Transverse colon (tissue), 4 donors: ENCODE data around the gene VWA3B. TPM values are rescaled to one million over a fixed set of nuclear protein-coding genes. Genes with fewer than 3 reads are reported as not detected.
"Not testable (repeated sequence)": the region's sequence is repeated elsewhere in the genome, so short reads cannot be mapped to it uniquely, and the experiment has no call there.

Experiments
- DNase-seq: peaks from one replicate; pipeline ENCODE4 v3.0.0-alpha.2; 2019
- H3K27ac ChIP-seq, 4 donors: fragments of 200-600 bp; sonication (generic); 2 replicates each; pipeline ENCODE4 v1.5.1; 2016 to 2018; ENCODE audit warnings: inconsistent platforms in 4 of 4
- H3K27me3 ChIP-seq: fragments of 200-600 bp; sonication (generic); 2 replicates; pipeline ENCODE4 v1.5.1; 2017; ENCODE audit warnings: inconsistent platforms
- H3K36me3 ChIP-seq, 4 donors: fragments of 200-600 bp; sonication (generic); 2 replicates each; pipeline ENCODE4 v1.5.1; 2017 to 2019; ENCODE audit warnings: inconsistent platforms in 4 of 4
- H3K4me1 ChIP-seq, 4 donors: fragments of 200-600 bp; sonication (generic); 2 replicates each; pipeline ENCODE4 v1.5.1; 2017 to 2020; ENCODE audit warnings: inconsistent platforms in 4 of 4
- H3K4me3 ChIP-seq, 4 donors: fragments of 200-600 bp; sonication (generic); 1 replicate in 1 of 4; 2 replicates in 3 of 4; pipeline versions ENCODE4 v1.5.1 to v1.6.1; 2017 to 2019; ENCODE audit warnings: inconsistent platforms in 4 of 4
- H3K9me3 ChIP-seq, 2 donors: fragments of 200-600 bp; sonication (generic); 2 replicates each; pipeline ENCODE4 v1.5.1; 2017 to 2019; ENCODE audit warnings: inconsistent platforms in 2 of 2
- CTCF ChIP-seq, 5 experiments: fragments of 200-600 bp in 3 of 5; fragments of 450-650 bp in 2 of 5; sonication (generic) in 3 of 5; IDR thresholded peaks; 1 replicate in 2 of 5; 2 replicates in 3 of 5; pipeline ENCODE4 v1.5.1; 2016 to 2017; ENCODE audit warnings: antibody characterized with exemption in 5 of 5, inconsistent platforms in 3 of 5, mild to moderate bottlenecking in 2 of 5, moderate library complexity in 1 of 5
- EP300 ChIP-seq: sonication (generic); formaldehyde crosslinking; IDR thresholded peaks from one replicate; pipeline ENCODE4 v1.6.1; 2017; ENCODE audit warnings: antibody characterized with exemption, low read depth
- POLR2A ChIP-seq: fragments of 450-650 bp; IDR thresholded peaks from one replicate; pipeline ENCODE4 v1.6.1; 2016; ENCODE audit warnings: antibody characterized with exemption, mild to moderate bottlenecking, moderate library complexity
- POLR2AphosphoS5 ChIP-seq, 3 donors: sonication (generic); formaldehyde crosslinking; IDR thresholded peaks; one replicate each; pipeline ENCODE4 v1.6.1; 2016; ENCODE audit warnings: antibody characterized with exemption in 3 of 3
- WGBS, 2 donors: methylation state at CpG; one replicate each; pipeline ENCODE4 v1.1.5; 2018; ENCODE audit warnings: low coverage in 1 of 2; 5-methylcytosine and 5-hydroxymethylcytosine counted together
- in situ Hi-C, 4 donors: fragments of 200-750 bp; cut with MboI; loops; one replicate each; pipeline versions ENCODE4 v1.15.0 to v1.15.1; 2017; ENCODE audit warnings: low sequenced_read_pairs in 3 of 4, low pct_ligation_motif_present in 1 of 4, low pct_unique_long_range_greater_than_20kb in 1 of 4
- intact Hi-C: fragments of 100-400 bp; cut with DNase I; formaldehyde crosslinking; loops from one replicate; pipeline ENCODE4 v1.15.1; 2023; ENCODE audit warnings: low total_unique reads
- total RNA-seq, 4 donors: library from RNA; depleted of rRNA; stranded (reverse); fragments of >200 nt; gene quantifications; one replicate each; pipeline ENCODE4 v1.1.0, GENCODE V29; 2016

The VWA3B gene
- total RNA-seq, 4 donors from 2014 or later = 0.41 to 0.48 TPM; not detected in 2

GRCh38 chr2:98137196-98137595 lies 50.2 kb downstream of the VWA3B start:
- DNase-seq = no peak
- H3K9me3 ChIP-seq = no peaks in the 10 kb centered on the region
- in situ Hi-C loops (no loop called here), intact Hi-C loops (no loop called here)
- no peak overlapping the region for H3K4me3 ChIP-seq
- H3K27ac ChIP-seq = no peak overlapping the region
- H3K4me1 ChIP-seq = no peaks in the 10 kb centered on the region
- no peaks in the 10 kb centered on the region for H3K36me3 ChIP-seq
- H3K27me3 ChIP-seq = no peaks in the 10 kb centered on the region
- TF ChIP-seq POLR2A (no peak), POLR2AphosphoS5 (IDR thresholded peaks at IDR 0.05) (no peak), EP300 (no peak), CTCF (IDR thresholded peaks at IDR 0.05) (no peak)

- DNase-seq, H3K9me3 ChIP-seq, H3K4me1 ChIP-seq, intact Hi-C loops, in situ Hi-C loops, H3K4me3 ChIP-seq, H3K27ac ChIP-seq, H3K27me3 ChIP-seq, H3K36me3 ChIP-seq: not testable (repeated sequence)
- WGBS, 2 donors = no CpG with 5 or more reads among the region's 28 CpGs
Observed at GRCh38 chr2:98138978-98139377, 52.0 kb downstream of the VWA3B start.

GRCh38 chr2:98140210-98140609 lies 53.2 kb downstream of the VWA3B start:
- Histone ChIP-seq H3K36me3 (no peaks in the 10 kb centered on the region), H3K27ac (no peak overlapping the region), H3K9me3 (no peaks in the 10 kb centered on the region), H3K4me3 (no peak overlapping the region), H3K27me3 (no peaks in the 10 kb centered on the region), H3K4me1 (no peaks in the 10 kb centered on the region)
- 60% methylated on average over 5 of the region's 5 CpGs; no CpG with 5 or more reads in 1 of the 2 donors for WGBS, 2 donors
- TF ChIP-seq EP300 = no peak
- intact Hi-C loops = no loop called here
- no peak for DNase-seq
- in situ Hi-C loops = no loop called here

- intact Hi-C loops (no loop called here), in situ Hi-C loops (no loop called here)
- no peak for DNase-seq
- H3K27ac ChIP-seq = no peak overlapping the region
- TF ChIP-seq EP300 (no peak), POLR2AphosphoS5 (IDR thresholded peaks at IDR 0.05) (no peak), CTCF (IDR thresholded peaks at IDR 0.05) (no peak), POLR2A (no peak)
- no peak overlapping the region for H3K4me3 ChIP-seq
- no peaks in the 10 kb centered on the region for H3K36me3 ChIP-seq
- no peaks in the 10 kb centered on the region for H3K4me1 ChIP-seq
- no peaks in the 10 kb centered on the region for H3K27me3 ChIP-seq
- no peaks in the 10 kb centered on the region for H3K9me3 ChIP-seq
- 83% methylated on average over 6 of the region's 6 CpGs; no CpG with 5 or more reads in 1 of the 2 donors for WGBS, 2 donors
Observed at GRCh38 chr2:98142106-98142791, 55.3 kb downstream of the VWA3B start.

GRCh38 chr2:98145070-98145469 lies 58.1 kb downstream of the VWA3B start:
- intact Hi-C loops = no loop called here
- Histone ChIP-seq H3K27ac (no peak overlapping the region), H3K4me3 (no peak overlapping the region), H3K9me3 (no peaks in the 10 kb centered on the region), H3K36me3 (no peaks in the 10 kb centered on the region), H3K4me1 (peaks cover 0 to 14% (median 0%) of the 10 kb centered on the region in 4 donors), H3K27me3 (no peaks in the 10 kb centered on the region)
- in situ Hi-C loops = no loop called here
- TF ChIP-seq CTCF (IDR thresholded peaks at IDR 0.05) = no peak
- no peak for TF ChIP-seq EP300
- 48 to 73% methylated on average over 2 to 3 of the region's 3 CpGs for WGBS, 2 donors
- DNase-seq = no peak

- H3K36me3 ChIP-seq, H3K9me3 ChIP-seq, in situ Hi-C loops, H3K27me3 ChIP-seq, H3K27ac ChIP-seq, H3K4me3 ChIP-seq, DNase-seq, intact Hi-C loops: not testable (repeated sequence)
- peaks cover 0 to 14% (median 0%) of the 10 kb centered on the region in 4 donors for H3K4me1 ChIP-seq
- 100% methylated on average over 1 of the region's 1 CpG; no CpG with 5 or more reads in 1 of the 2 donors for WGBS, 2 donors
Observed at GRCh38 chr2:98147900-98148299, 60.9 kb downstream of the VWA3B start.
